ENCODE results near the gene PLEKHB2. TPM values are rescaled to one million over a fixed set of nuclear protein-coding genes. Genes with fewer than 3 reads are reported as not detected.

Gene PLEKHB2
- total RNA-seq, 2 experiments from 2014 or later: 66.9 to 71.7 TPM

DNA sequence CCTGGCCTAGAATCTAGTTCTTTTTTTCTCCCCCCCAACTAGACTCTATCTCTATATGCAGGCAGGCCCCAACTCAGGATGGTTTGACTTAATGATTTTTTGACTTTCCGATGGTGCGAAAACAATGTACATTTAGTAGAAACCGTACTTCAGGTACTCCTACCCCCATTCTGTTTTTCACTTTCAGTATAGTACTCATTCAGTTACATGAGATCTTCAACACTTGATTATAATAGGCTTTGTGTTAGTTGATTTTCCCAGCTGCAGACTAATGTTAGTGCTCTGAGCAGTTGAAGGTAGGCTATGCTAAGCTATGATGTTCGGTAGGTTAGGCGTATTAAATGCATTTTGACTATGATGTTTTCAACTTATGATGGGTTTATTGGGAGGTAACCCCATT lies 37.7 kb downstream of the PLEKHB2 start:
- H3K27ac ChIP-seq (ENCODE audit: low read depth in 1 of 2, low read length in 2 of 2): no peak overlapping the region
- no peaks in the 10 kb centered on the region for H3K9me3 ChIP-seq (ENCODE audit: control insufficient read depth in 1 of 2, insufficient read depth in 1 of 2, low read length in 2 of 2)
- H3K4me3 ChIP-seq (ENCODE audit: low read length): no peak overlapping the region
- Mint-ChIP-seq H3K27ac (no peak overlapping the region), H3K9me3 (no peaks in the 10 kb centered on the region), H3K4me1 (ENCODE audit: low read depth) (peaks cover 10% of the 10 kb centered on the region), H3K27me3 (no peaks in the 10 kb centered on the region), H3K36me3 (ENCODE audit: low read depth) (peaks cover 94% of the 10 kb centered on the region), H3K4me3 (no peak overlapping the region)
- TF ChIP-seq, protein P1, sequence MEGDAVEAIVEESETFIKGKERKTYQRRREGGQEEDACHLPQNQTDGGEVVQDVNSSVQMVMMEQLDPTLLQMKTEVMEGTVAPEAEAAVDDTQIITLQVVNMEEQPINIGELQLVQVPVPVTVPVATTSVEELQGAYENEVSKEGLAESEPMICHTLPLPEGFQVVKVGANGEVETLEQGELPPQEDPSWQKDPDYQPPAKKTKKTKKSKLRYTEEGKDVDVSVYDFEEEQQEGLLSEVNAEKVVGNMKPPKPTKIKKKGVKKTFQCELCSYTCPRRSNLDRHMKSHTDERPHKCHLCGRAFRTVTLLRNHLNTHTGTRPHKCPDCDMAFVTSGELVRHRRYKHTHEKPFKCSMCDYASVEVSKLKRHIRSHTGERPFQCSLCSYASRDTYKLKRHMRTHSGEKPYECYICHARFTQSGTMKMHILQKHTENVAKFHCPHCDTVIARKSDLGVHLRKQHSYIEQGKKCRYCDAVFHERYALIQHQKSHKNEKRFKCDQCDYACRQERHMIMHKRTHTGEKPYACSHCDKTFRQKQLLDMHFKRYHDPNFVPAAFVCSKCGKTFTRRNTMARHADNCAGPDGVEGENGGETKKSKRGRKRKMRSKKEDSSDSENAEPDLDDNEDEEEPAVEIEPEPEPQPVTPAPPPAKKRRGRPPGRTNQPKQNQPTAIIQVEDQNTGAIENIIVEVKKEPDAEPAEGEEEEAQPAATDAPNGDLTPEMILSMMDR (IDR thresholded peaks at IDR 0.05): no peak
- CTCF ChIA-PET: no interaction called here
- no peak for DNase-seq
- POLR2A ChIA-PET: no interaction called here
- intact Hi-C loops (cut with DNase I, micrococcal nuclease): no loop called here
- no peaks in the 10 kb centered on the region for H3K27me3 ChIP-seq (ENCODE audit: control insufficient read depth in 1 of 2, insufficient read depth in 2 of 2, low read length in 2 of 2)
- no peaks in the 10 kb centered on the region for H3K4me1 ChIP-seq (ENCODE audit: insufficient read depth, low read length)
- no peak for ATAC-seq (ENCODE audit: poor library complexity)
- H3K36me3 ChIP-seq (ENCODE audit: insufficient read depth, low read length): peaks cover 88% of the 10 kb centered on the region

DNA sequence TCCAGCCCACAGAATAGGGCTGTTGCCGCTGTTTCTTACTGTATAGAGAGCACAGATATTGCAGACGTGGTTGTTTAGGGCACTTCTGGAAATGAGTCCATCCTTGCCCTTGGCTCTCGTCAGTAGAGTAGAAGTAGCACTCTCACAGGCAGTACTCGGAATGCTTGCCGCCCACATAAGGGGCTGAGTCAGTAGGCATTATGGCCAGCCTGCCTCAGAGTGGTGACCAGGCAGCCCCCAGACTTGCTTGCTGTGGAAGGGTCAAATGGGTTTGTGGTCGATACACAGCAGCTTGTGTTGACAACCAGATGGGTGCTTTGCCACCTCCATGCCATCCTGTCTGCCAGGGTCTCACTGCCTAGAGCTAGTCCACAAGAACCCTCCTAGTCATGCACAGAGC lies 38.7 kb downstream of the PLEKHB2 start:
- POLR2A ChIA-PET: no interaction called here
- no peak overlapping the region for H3K27ac Mint-ChIP-seq
- no peaks in the 10 kb centered on the region for H3K4me1 ChIP-seq (ENCODE audit: insufficient read depth, low read length)
- CTCF ChIA-PET: no interaction called here
- H3K9me3 ChIP-seq (ENCODE audit: control insufficient read depth in 1 of 2, insufficient read depth in 1 of 2, low read length in 2 of 2): no peaks in the 10 kb centered on the region
- H3K4me3 ChIP-seq (ENCODE audit: low read length): no peak overlapping the region
- TF ChIP-seq, protein P1 (IDR thresholded peaks at IDR 0.05): no peak
- ATAC-seq (ENCODE audit: poor library complexity) (no peak), DNase-seq (no peak)
- H3K4me1 Mint-ChIP-seq (ENCODE audit: low read depth): peaks cover 9% of the 10 kb centered on the region
- peaks cover 93% of the 10 kb centered on the region for H3K36me3 Mint-ChIP-seq (ENCODE audit: low read depth)
- no peaks in the 10 kb centered on the region for H3K9me3 Mint-ChIP-seq
- peaks cover 91% of the 10 kb centered on the region for H3K36me3 ChIP-seq (ENCODE audit: insufficient read depth, low read length)
- intact Hi-C loops (cut with DNase I, micrococcal nuclease): no loop called here
- no peaks in the 10 kb centered on the region for H3K27me3 Mint-ChIP-seq
- H3K27me3 ChIP-seq (ENCODE audit: control insufficient read depth in 1 of 2, insufficient read depth in 2 of 2, low read length in 2 of 2): no peaks in the 10 kb centered on the region
- H3K4me3 Mint-ChIP-seq: no peak overlapping the region
- no peak overlapping the region for H3K27ac ChIP-seq (ENCODE audit: low read depth in 1 of 2, low read length in 2 of 2)

DNA sequence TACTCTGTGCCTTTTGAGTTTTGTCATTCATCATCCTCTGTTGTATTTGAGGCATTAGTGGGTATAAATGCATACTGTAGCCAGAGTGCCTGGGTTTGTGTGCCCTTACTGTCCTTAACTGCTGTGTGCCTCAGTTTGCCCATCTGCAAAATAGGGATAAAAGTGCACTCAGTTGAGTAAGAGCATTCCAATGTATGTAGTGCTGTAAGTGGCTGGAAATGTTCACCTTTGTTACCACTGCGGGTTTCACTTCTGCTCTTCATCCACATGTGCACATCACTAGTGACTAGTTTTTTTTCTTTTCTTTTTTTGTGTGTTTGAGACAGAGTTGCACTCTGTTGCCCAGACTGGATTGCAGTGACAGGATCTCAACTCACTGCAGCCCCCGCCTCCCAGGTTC lies 39.9 kb downstream of the PLEKHB2 start:
- Mint-ChIP-seq H3K27ac (no peak overlapping the region), H3K36me3 (ENCODE audit: low read depth) (peaks cover 93% of the 10 kb centered on the region), H3K27me3 (no peaks in the 10 kb centered on the region), H3K4me1 (ENCODE audit: low read depth) (peaks cover 8% of the 10 kb centered on the region), H3K9me3 (no peaks in the 10 kb centered on the region), H3K4me3 (no peak overlapping the region)
- TF ChIP-seq, protein P1 (IDR thresholded peaks at IDR 0.05): no peak
- H3K36me3 ChIP-seq (ENCODE audit: insufficient read depth, low read length): peaks cover 90% of the 10 kb centered on the region
- no peak for ATAC-seq (ENCODE audit: poor library complexity)
- H3K27ac ChIP-seq (ENCODE audit: low read depth in 1 of 2, low read length in 2 of 2): no peak overlapping the region
- H3K4me3 ChIP-seq (ENCODE audit: low read length): no peak overlapping the region
- no peaks in the 10 kb centered on the region for H3K27me3 ChIP-seq (ENCODE audit: control insufficient read depth in 1 of 2, insufficient read depth in 2 of 2, low read length in 2 of 2)
- intact Hi-C loops (cut with DNase I, micrococcal nuclease): no loop called here
- no peak for DNase-seq
- CTCF ChIA-PET: interaction anchor here (1.1 kb wide), 1 partner anchor 98 kb away, joined by 3 read pairs; no protein-coding TSS in a partner anchor
- no peaks in the 10 kb centered on the region for H3K4me1 ChIP-seq (ENCODE audit: insufficient read depth, low read length)
- no peaks in the 10 kb centered on the region for H3K9me3 ChIP-seq (ENCODE audit: control insufficient read depth in 1 of 2, insufficient read depth in 1 of 2, low read length in 2 of 2)
- POLR2A ChIA-PET: no interaction called here
